Large intestine (tissue), 3 donors: ENCODE measurements around the gene HSPB8. TPM values are rescaled to one million over a fixed set of nuclear protein-coding genes. Genes with fewer than 3 reads are reported as not detected.

Experiments used
- DNase-seq, 2 donors: peaks; one replicate each; pipeline versions ENCODE4 v3.0.0 to v3.0.0-alpha.2; 2013
- H3K27ac ChIP-seq: one replicate; pipeline ENCODE4 v1.5.1; 2013; ENCODE audit warnings: low read length
- H3K27me3 ChIP-seq: 2 replicates; pipeline ENCODE4 v1.6.1; 2013; ENCODE audit warnings: low read length; ENCODE audit not compliant: control insufficient read depth, insufficient read depth
- H3K36me3 ChIP-seq: 2 replicates; pipeline ENCODE4 v1.6.1; 2013; ENCODE audit warnings: low read length; ENCODE audit not compliant: control insufficient read depth, insufficient read depth
- H3K4me1 ChIP-seq: one replicate; pipeline ENCODE4 v1.6.1; 2013; ENCODE audit warnings: low read length; ENCODE audit not compliant: control insufficient read depth, insufficient read depth
- H3K4me3 ChIP-seq: one replicate; pipeline ENCODE4 v1.5.1; 2013; ENCODE audit warnings: low read length
- H3K9me3 ChIP-seq: one replicate; pipeline ENCODE4 v1.6.1; 2013; ENCODE audit warnings: mild to moderate bottlenecking, low read depth, low read length, moderate library complexity; ENCODE audit not compliant: control insufficient read depth
- WGBS: methylation state at CpG from one replicate; pipeline ENCODE4 v1.1.5; 2013; ENCODE audit warnings: low lambda C conversion rate; ENCODE audit not compliant: insufficient coverage; 5-methylcytosine and 5-hydroxymethylcytosine counted together
- polyA plus RNA-seq: library from polyadenylated mRNA; unstranded; fragments of 120-200 nt; gene quantifications from one replicate; pipeline ENCODE4 v1.2.1, GENCODE V29; 2013

HSPB8 gene
- polyA plus RNA-seq, 1 donor: 8.4 TPM

DNA sequence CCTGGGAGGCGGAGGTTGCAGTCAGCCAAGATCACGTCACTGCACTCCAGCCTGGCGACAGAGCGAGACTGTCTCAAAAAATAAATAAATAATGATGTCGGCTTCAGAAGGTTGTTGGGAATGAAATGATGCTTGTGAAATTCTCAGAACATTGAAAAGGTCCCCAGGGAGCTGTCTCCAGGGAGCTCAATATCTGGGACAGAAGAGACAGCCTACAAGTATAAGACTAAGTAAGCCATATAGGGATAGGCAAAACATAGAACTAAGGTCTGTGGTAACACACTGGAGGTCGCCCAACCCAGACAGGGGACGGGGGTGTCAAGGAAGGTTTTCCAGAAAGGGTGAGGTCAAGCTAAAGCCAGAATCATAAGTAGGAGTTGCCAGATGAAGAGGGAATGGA lies 29.5 kb upstream of the HSPB8 start:
- H3K36me3 ChIP-seq: no peaks in the 10 kb centered on the region
- peaks cover 3% of the 10 kb centered on the region for H3K9me3 ChIP-seq
- no peak overlapping the region for H3K27ac ChIP-seq
- no peak for DNase-seq
- no peak overlapping the region for H3K4me3 ChIP-seq
- no peaks in the 10 kb centered on the region for H3K4me1 ChIP-seq
- H3K27me3 ChIP-seq: peaks cover 13% of the 10 kb centered on the region
- WGBS: 100% methylated on average over 1 of the region's 7 CpGs

DNA sequence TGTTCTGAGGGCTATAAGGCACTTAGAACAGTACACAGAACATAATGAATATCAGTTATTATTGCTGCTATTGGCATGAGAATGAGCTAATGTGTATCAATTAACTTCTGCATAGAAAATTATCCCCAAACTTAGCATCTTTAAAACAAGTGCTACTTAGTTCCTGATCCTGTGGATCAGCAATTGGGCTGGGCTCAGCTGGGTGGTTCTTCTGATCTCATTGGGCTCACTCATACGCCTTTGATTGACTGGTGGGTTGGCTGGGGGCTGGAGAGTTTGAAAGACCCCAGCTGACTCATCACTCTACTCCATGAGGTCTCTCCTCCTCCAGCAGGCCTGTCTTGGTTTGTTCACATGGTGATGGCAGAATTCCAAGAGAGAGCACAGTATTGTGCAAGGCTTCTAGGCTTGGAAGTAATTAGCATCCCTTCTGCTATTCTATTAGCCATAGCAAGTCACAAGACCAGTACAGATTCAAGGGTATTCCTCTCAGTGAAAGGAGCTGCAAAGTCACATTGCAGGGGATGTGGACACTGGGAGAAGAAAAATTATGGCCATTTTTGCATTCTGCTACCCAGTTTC lies 27.2 kb upstream of the HSPB8 start:
- WGBS: no CpG with 5 or more reads among the region's 1 CpG

DNA sequence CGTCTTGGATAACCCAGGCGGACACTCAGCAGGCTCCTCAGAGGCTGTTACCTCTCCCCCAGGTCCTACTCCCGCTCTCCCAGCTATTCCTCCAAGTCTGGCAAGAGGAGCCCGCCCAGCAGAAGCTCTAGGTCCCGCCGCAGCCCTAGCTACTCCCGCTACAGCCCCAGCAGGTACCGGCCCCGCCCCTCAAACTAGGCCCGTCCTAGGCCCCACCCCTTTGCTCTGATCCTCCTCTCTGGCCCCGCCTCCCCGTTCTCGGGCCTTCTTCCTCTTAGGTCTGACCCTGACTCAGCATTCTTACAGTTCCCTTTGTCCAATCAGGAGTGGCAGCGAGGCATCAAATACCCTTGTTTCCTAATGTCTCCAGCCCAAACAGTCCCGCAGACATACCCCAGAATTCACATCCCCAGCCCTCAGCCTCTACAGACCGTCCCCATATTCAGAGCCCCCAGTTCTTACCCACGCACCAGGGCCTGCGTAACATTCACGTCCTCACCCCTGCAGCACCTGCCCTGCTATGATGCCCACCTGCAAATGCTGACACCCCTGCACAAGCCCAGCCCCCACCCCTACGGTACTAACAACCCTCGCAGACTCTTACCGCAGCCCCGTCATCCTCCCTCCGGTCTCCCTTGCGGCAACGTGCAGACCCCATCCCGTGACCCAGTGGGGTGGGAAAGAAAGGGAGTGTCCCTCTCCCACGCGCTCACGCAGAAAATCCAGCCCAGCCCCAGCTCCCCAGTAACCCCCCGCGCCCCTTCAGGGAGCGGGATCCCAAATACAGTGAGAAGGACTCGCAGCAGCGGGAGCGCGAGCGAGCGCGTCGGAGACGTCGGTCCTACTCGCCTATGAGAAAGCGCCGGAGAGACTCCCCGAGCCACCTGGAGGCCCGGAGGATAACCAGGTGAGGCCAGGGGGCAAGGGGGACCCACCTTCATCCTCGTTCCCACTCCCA lies 25.0 kb upstream of the HSPB8 start:
- no peaks in the 10 kb centered on the region for H3K36me3 ChIP-seq
- H3K27ac ChIP-seq: no peak overlapping the region
- no peaks in the 10 kb centered on the region for H3K4me1 ChIP-seq
- H3K4me3 ChIP-seq: no peak overlapping the region
- H3K9me3 ChIP-seq: peaks cover 5% of the 10 kb centered on the region
- WGBS: 60% methylated on average over 7 of the region's 49 CpGs
- H3K27me3 ChIP-seq: peaks cover 19% of the 10 kb centered on the region
- no peak for DNase-seq

More for the DNA sequence above, 27.2 kb upstream of the HSPB8 start:
- DNase-seq: no peak
- no peak overlapping the region for H3K4me3 ChIP-seq
- H3K9me3 ChIP-seq: peaks cover 5% of the 10 kb centered on the region
- no peaks in the 10 kb centered on the region for H3K36me3 ChIP-seq
- H3K27me3 ChIP-seq: peaks cover 19% of the 10 kb centered on the region
- no peak overlapping the region for H3K27ac ChIP-seq
- H3K4me1 ChIP-seq: no peaks in the 10 kb centered on the region

DNA sequence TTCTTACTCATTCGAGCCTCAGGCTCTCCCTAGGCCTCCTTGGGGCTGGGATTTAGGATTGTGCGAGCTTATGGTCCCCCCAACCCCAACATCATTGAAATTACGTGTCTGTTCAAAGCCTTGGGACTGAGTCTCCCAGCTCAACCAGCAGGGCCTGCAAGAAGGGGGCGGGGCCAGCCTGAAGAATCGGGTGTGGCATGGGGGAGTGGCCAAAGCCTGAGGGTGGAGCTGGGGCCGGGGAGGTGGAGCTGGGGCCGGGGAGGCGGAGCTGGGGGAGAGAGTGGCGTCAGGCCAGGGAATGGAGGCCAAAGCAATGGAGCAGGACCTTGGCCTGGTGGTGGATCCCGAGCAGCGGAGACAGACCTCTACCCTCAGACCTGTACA lies 24.3 kb upstream of the HSPB8 start:
- H3K4me1 ChIP-seq: no peaks in the 10 kb centered on the region
- H3K9me3 ChIP-seq: peaks cover 5% of the 10 kb centered on the region
- no CpG with 5 or more reads among the region's 11 CpGs for WGBS
- no peaks in the 10 kb centered on the region for H3K36me3 ChIP-seq
- DNase-seq: no peak
- H3K27me3 ChIP-seq: peaks cover 19% of the 10 kb centered on the region
- H3K4me3 ChIP-seq: no peak overlapping the region
- no peak overlapping the region for H3K27ac ChIP-seq

DNA sequence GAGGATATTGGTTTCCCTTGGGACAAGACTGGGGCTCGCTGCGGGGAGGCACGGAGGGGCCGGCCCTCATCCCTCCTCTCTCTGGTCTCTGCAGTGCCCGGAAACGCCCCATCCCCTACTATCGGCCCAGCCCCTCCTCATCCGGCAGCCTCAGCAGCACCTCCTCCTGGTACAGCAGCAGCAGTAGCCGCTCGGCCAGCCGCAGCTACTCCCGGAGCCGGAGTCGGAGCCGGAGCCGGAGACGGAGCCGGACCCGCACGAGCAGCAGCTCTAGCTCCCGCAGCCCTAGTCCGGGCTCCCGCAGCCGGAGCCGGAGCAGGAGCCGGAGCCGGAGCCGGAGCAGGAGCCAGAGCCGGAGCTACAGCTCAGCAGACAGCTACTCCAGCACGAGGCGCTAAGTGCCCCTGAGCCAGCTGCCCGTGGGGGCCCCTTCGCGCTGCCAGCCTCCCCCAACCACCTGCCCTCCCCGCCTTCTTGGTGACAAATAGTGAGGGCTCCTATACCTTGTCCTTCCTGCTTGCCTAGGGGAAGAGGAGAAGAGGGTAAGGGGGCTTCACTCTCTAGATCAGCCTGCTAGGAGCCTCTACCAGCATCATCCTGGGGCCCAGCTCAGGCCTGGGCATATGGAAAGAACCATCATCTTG lies 22.2 kb upstream of the HSPB8 start:
- WGBS: no CpG with 5 or more reads among the region's 35 CpGs

DNA sequence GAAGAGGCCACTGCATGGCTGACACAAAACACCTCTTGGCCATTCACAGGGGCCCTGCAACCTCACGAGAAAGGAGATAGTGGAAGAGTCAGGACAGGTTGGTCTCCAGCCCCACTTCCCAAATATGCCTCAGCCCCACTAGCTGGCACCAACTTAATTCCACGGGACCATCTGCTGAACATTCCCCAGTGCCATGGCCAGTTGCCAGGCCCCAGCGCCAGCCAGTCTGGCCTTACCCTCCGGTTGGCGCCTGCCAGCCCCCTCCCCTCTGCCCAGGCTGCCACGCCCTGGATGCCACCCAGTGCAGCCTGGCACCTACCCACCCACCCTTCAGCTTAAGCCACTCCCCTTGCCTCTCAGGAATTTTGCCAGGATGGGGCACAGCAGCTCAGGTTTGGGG lies 21.2 kb upstream of the HSPB8 start:
- Histone ChIP-seq H3K4me1 (no peaks in the 10 kb centered on the region), H3K9me3 (peaks cover 5% of the 10 kb centered on the region), H3K27me3 (peaks cover 19% of the 10 kb centered on the region), H3K4me3 (no peak overlapping the region), H3K27ac (no peak overlapping the region), H3K36me3 (no peaks in the 10 kb centered on the region)
- no peak for DNase-seq
- WGBS: no CpG with 5 or more reads among the region's 6 CpGs

More for the DNA sequence above, 22.2 kb upstream of the HSPB8 start:
- Histone ChIP-seq H3K36me3 (no peaks in the 10 kb centered on the region), H3K9me3 (peaks cover 5% of the 10 kb centered on the region), H3K4me3 (no peak overlapping the region), H3K27me3 (peaks cover 19% of the 10 kb centered on the region), H3K27ac (no peak overlapping the region), H3K4me1 (no peaks in the 10 kb centered on the region)
- no peak for DNase-seq

DNA sequence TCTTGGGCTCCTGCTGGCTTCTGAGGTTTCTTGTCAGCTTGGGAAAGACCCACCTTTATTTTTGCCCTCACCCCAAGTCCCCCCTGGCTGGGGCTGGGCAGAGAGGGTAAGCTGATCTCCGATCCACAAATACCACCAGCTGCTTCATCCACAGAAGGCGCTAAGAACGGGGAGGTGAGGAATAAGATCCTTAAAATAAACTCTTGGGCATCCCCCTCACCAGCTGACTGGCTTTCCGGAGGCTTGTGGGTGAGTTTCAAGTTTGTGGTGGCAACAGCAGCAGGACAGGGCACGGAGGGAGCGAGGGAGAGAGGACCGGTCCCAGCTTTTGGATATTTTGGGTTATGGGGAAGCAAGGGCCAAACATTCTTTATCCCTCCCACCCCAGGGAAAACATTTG lies 20.8 kb upstream of the HSPB8 start:
- WGBS: no CpG with 5 or more reads among the region's 7 CpGs

DNA sequence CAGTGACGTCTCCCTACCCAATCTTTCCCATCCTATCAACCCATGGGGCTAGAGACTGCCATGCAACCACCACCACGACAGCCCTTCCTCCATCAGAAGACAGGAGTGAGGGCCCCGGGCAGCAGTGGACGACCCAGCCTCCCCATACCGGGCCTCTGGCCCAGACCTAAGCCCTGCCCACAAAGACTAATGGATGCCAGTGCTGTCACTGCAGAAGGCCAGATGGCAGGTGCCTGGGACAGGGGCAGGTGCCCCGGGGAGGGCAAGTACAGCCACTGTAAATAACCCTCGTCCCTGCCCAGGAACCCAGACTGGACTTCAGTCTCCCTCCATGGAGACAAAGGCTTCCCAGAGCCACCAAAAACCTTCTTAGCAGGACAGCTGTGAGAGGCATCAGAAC lies 20.3 kb upstream of the HSPB8 start:
- DNase-seq: no peak
- Histone ChIP-seq H3K4me1 (no peaks in the 10 kb centered on the region), H3K4me3 (no peak overlapping the region), H3K9me3 (peaks cover 5% of the 10 kb centered on the region), H3K27ac (no peak overlapping the region), H3K27me3 (peaks cover 15% of the 10 kb centered on the region), H3K36me3 (no peaks in the 10 kb centered on the region)
- 100% methylated on average over 1 of the region's 7 CpGs for WGBS

More for the DNA sequence above, 20.8 kb upstream of the HSPB8 start:
- no peak overlapping the region for H3K27ac ChIP-seq
- no peak overlapping the region for H3K4me3 ChIP-seq
- H3K36me3 ChIP-seq: no peaks in the 10 kb centered on the region
- DNase-seq: no peak
- H3K4me1 ChIP-seq: no peaks in the 10 kb centered on the region
- peaks cover 19% of the 10 kb centered on the region for H3K27me3 ChIP-seq
- peaks cover 5% of the 10 kb centered on the region for H3K9me3 ChIP-seq

DNA sequence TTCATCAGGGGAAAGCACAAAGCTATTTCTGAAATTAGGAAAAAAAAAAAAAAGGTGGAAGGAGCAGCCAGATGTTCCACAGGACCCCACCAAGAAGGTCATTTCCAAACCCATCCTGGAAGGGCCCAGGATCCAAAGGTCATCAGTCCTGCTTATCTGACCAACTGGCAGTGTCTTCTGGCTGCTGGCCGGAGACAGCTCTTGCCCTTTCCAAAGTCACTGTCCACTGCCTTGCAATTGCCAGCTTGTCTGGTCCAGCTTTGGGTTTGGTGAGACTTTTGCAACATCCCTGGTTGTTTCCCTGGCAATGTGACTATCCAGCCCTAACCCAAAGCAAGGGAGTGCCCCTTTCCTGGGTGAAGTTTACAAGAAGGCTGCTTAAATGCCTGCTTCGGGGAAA lies 18.9 kb upstream of the HSPB8 start:
- Histone ChIP-seq H3K4me3 (no peak overlapping the region), H3K36me3 (no peaks in the 10 kb centered on the region), H3K27ac (no peak overlapping the region), H3K9me3 (no peaks in the 10 kb centered on the region), H3K27me3 (peaks cover 4% of the 10 kb centered on the region), H3K4me1 (no peaks in the 10 kb centered on the region)
- DNase-seq: no peak
- WGBS: 100% methylated on average over 1 of the region's 2 CpGs

DNA sequence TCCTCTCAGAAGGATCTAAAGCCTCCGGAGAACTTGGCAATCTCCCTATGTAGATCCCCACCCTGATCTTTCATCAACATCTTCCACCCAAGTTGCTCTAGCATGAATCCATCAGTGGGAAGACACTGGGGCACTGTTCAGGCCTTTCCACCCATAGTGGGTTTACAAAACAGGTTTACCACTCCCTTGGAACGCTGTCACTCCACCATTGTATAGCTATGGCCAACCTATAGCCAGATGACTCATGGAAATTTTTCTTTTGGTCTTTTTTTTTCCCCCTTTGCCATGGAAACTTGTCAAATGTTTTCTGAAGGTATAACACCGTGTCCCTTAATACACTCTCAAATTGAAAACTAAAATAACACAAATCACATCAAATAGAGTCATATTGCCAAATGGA lies 10.8 kb upstream of the HSPB8 start:
- DNase-seq: no peak

More for the DNA sequence above, 10.8 kb upstream of the HSPB8 start:
- Histone ChIP-seq H3K27ac (no peak overlapping the region), H3K4me3 (no peak overlapping the region), H3K9me3 (no peaks in the 10 kb centered on the region), H3K27me3 (no peaks in the 10 kb centered on the region), H3K36me3 (no peaks in the 10 kb centered on the region), H3K4me1 (no peaks in the 10 kb centered on the region)
- WGBS: 86% methylated on average over 2 of the region's 3 CpGs
